Endothelial cell of umbilical vein (primary cell): Measurements from ENCODE around the gene CLEC20A.

ENCODE experiments used
- EZH2 ChIP-seq: IDR thresholded peaks from 2 replicates; pipeline ENCODE4 v1.6.1; 2012; ENCODE audit warnings: borderline replicate concordance, low read depth, mild to moderate bottlenecking, moderate library complexity, low read length, inconsistent platforms; ENCODE audit not compliant: severe bottlenecking
- FOS ChIP-seq: IDR thresholded peaks from 2 replicates; pipeline ENCODE4 v1.6.1; 2011; ENCODE audit warnings: mild to moderate bottlenecking, low read length, moderate library complexity, borderline replicate concordance; ENCODE audit not compliant: insufficient read depth
- GATA2 ChIP-seq: IDR thresholded peaks from 2 replicates; pipeline ENCODE4 v1.7.0; 2011; ENCODE audit warnings: low read depth, mild to moderate bottlenecking, moderate library complexity, mixed read lengths, low read length; ENCODE audit not compliant: insufficient read length, insufficient read depth
- JUN ChIP-seq: IDR thresholded peaks from 2 replicates; pipeline ENCODE4 v1.6.1; 2011; ENCODE audit warnings: borderline replicate concordance, low read depth; ENCODE audit not compliant: insufficient read length, insufficient read depth
- MYC ChIP-seq: IDR thresholded peaks from one replicate; pipeline ENCODE4 v1.6.1; 2011; ENCODE audit warnings: mild to moderate bottlenecking, low read depth, low read length
- POLR2A ChIP-seq: IDR thresholded peaks from 2 replicates; pipeline ENCODE4 v1.6.1; 2012; ENCODE audit warnings: low read depth, mild to moderate bottlenecking, control low read depth, low read length
- POLR2AphosphoS5 ChIP-seq: IDR thresholded peaks from 2 replicates; pipeline ENCODE4 v1.6.1; 2012; ENCODE audit warnings: low read depth, mild to moderate bottlenecking, control low read depth, low read length, moderate library complexity; ENCODE audit not compliant: insufficient read depth
- TF ChIP-seq, protein P1 (sequence below), 2 donors: IDR thresholded peaks; 1 replicate in 1 of 2; 2 replicates in 1 of 2; pipeline ENCODE4 v1.5.1; 2011; ENCODE audit warnings: low read length in 2 of 2, mild to moderate bottlenecking in 2 of 2, moderate library complexity in 2 of 2, control low read depth in 1 of 2, inconsistent platforms in 1 of 2, low read depth in 1 of 2; ENCODE audit not compliant: insufficient read depth in 1 of 2; ENCODE audit errors: extremely low read depth in 1 of 2
- TF ChIP-seq, protein P2 (sequence below): IDR thresholded peaks from 2 replicates; pipeline ENCODE4 v1.6.1; 2011; ENCODE audit not compliant: insufficient read depth, insufficient read length

DNA sequence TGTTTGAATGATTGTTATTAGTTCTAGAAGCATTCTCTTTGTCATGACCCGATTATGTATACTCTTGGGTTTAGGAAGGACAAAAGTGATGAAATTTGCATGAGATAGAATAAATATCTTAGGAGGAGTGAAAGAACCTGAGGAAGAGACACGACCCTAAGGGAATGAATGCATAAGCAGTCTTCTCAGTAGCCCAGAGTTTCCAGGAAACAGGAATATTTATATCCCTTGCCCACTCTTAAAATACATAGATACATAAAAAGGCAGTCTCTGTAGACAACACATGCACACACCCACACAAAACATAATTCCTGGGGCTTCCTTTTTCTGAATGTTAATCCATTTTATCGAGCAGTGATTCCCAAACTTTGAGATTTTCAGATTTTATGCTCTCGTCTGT, 19.4 kb downstream of the CLEC20A start:
- TF ChIP-seq, protein P1, sequence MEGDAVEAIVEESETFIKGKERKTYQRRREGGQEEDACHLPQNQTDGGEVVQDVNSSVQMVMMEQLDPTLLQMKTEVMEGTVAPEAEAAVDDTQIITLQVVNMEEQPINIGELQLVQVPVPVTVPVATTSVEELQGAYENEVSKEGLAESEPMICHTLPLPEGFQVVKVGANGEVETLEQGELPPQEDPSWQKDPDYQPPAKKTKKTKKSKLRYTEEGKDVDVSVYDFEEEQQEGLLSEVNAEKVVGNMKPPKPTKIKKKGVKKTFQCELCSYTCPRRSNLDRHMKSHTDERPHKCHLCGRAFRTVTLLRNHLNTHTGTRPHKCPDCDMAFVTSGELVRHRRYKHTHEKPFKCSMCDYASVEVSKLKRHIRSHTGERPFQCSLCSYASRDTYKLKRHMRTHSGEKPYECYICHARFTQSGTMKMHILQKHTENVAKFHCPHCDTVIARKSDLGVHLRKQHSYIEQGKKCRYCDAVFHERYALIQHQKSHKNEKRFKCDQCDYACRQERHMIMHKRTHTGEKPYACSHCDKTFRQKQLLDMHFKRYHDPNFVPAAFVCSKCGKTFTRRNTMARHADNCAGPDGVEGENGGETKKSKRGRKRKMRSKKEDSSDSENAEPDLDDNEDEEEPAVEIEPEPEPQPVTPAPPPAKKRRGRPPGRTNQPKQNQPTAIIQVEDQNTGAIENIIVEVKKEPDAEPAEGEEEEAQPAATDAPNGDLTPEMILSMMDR (IDR thresholded peaks at IDR 0.05; ENCODE audit: extremely low read depth in 1 of 2, insufficient read depth in 1 of 2, low read depth in 1 of 2, low read length in 2 of 2), result no peak
- TF ChIP-seq POLR2A (no peak), POLR2AphosphoS5 (no peak), JUN (no peak), MYC (no peak), EZH2 (no peak), GATA2 (no peak), FOS (no peak)
- TF ChIP-seq, protein P2, sequence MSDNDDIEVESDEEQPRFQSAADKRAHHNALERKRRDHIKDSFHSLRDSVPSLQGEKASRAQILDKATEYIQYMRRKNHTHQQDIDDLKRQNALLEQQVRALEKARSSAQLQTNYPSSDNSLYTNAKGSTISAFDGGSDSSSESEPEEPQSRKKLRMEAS, result no peak
